Testis (tissue), 2 donors: Measurements from ENCODE around the gene HOXD10.

Experiments
- CTCF ChIP-seq, 3 experiments: fragments of 450-650 bp in 2 of 3; fragments of 200-600 bp in 1 of 3; sonication (generic) in 1 of 3; IDR thresholded peaks; one replicate each; pipeline ENCODE4 v1.5.1; 2016 to 2019; ENCODE audit warnings: antibody characterized with exemption in 3 of 3, mild to moderate bottlenecking in 2 of 3, moderate library complexity in 1 of 3
- POLR2A ChIP-seq: fragments of 450-650 bp; IDR thresholded peaks from one replicate; pipeline ENCODE4 v1.6.1; 2017; ENCODE audit warnings: antibody characterized with exemption, mild to moderate bottlenecking, moderate library complexity

DNA sequence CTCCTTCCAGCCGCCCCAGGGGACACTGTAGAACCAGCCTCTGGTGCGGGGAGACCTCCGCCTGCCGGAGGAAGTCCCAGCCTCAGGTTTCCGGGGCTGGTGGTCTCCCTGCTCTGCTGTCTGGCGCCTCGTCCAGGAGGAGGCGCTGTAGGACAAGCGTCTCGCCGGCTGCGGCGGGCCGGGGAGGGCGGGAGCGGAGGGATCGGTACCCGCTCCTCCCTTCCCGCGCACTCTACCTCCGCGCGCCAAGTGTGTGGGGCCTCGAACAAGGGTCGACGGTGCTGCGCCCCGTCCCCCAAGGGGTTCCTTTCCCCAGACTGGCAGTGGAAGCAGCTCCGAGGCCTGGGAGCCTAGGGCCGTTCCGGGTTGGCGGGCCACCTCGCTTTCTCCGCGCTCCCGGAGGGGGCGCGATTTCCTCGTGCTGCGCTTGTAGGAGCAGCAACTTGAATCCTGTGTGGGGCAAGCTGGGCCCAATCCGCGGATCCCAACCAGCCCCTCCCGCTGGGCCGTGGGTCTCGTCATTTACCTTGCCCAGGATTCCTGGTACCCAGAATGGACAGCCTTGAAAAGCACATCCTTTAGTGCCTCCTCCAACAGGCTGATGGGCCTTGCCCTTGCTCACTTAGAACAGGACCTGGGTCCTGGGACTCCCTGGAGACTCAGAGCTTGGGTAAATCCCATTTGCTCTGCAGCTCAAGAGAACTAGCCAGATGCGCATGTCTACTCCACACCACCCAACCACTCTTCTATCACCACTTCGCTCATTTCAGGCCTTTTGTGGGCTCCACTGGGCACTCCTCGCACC is 24.1 kb downstream of the HOXD10 start:
- TF ChIP-seq CTCF (IDR thresholded peaks at IDR 0.05) (peak; percentile 91 to 98 (median 97)), POLR2A (no peak)
